ENCODE results near the gene UNC5A.

- TF ChIP-seq CTCF (IDR thresholded peaks at IDR 0.05) (no peak), POLR2AphosphoS5 (IDR thresholded peaks at IDR 0.05; ENCODE audit: insufficient read depth in 1 of 2, low read depth in 1 of 2) (no peak), POLR2A (IDR thresholded peaks at IDR 0.05) (no peak)
These were observed 19.0 kb downstream of the UNC5A start for GRCh38 chr5:176829320-176829719.
